Measurements from ENCODE around the gene NHLH1.

The NHLH1 gene

DNA sequence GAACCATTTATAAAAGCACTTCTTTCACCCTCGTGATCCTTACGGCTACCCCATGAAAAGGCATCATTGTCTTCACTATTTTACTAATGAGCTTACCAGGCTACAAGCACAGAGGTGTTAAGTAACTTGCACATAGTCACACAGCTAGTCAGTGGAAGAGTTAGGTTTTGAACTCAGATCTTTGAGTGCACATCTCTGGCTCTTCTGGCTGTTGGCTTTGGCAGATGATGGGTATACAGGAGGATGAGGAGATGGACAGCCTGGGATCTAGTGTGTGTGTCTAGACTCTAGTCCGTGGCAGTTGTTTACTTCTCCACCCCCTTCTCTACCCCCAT, 45.1 kb downstream of the NHLH1 start:
- no peak for DNase-seq (ENCODE audit: low spot score)

DNA sequence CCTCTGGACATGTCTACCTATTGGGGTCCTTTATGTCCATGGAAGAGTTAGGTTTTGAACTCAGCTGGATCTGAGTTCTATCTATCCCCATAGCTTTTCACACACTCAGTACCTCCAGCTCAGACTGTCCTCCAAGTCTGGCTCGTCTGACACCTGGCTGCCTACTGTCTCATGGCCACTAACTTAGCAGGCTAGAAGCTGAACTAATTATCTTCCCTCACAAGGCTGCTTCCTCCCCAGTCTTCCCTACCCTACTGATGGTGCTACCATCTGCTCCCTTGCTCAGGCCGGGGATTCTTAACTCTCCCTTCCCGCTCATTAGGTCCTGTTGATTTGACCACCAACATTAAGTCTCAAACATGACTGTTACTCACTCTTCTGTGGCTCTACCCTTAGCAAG, 46.8 kb downstream of the NHLH1 start:
- DNase-seq (ENCODE audit: low spot score) = no peak

DNA sequence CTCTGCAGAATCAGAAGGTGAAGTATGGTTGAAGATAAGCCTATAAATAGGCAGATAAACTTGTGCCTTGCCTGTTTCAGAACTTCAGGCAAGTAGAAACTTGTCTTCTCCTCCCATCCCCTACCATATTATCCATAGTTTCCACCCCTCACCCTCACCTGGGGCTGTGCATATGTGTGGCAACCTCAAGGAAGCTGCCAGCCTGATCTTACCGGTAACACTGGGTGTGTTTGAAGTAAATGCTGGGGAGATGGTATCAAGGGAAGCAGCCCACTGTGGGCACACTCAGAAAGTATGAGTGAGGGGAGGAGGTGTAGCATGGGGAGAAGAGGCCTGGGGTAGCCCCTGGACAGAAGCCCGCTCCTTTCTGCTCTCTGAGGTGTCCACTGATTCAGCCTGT, 48.0 kb downstream of the NHLH1 start:
- DNase-seq (ENCODE audit: low spot score) = no peak

DNA sequence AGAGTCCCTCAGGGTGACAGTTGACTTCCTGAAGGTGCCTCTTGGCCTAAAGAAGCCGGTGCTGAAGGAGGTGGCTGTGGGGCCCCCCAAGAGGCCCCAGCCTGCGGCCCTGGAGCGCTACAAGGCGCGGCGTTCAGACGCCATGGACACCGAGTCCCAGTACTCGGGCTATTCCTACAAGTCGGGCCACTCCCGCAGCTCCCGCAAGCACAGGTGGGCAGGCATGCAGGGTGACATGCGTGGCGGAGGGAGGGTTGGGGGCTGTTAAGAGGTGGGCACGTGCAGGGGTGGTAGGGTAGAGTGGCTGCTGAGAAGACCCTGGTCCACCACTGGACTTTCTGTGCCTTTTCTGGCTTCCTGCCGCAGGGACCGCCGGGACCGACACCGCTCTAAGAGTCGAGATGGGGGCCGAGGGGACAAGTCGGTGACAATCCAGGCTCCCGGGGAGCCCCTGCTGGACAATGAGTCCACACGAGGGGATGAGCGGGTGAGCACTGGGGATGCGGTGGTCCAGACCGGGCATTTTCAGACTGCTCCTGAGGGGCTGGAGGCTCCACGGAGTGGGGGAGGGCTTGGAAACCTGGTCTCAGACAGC, 48.9 kb downstream of the NHLH1 start:
- no peak for DNase-seq (ENCODE audit: low spot score)

DNA sequence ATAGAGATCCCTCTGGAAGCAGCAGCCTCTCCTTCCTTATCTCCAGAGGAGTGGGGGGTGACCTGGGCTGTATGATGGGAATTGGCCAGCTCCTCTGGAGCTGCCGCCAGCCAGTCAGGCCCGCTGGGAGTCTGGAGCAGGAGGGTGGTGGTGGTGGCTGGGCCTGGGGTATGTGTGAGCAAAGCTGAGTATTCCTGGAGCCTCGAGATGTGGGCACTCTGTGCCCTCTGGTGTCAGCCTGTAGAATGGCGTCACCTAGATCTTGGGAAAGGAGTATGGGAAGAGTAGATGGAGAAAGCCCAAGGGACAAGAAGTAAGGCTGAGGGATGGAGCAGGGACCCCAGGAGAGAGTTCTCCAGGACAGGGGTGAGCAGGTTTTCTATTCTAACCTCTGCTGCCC, 49.5 kb downstream of the NHLH1 start:
- DNase-seq (ENCODE audit: low spot score) = peak; percentile 32

DNA sequence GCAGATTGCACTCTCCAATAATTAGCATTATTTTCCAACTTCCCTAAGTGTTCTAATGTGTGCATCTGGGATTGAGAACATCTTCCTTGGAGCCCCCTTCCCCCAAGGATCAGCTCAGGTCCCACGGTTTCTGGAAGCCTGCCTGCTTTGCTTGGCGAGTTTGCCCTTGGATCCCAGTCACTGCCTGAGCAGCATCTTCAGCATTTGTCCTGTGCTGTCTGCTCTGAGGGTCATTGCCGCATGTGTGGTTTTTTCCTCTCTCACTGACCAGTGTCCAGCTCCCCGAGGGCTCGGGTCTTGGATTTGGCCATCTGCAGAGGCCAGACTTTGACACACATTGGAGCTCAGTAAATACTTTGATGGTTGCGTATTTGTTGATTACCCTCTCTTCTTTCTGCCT, 51.6 kb downstream of the NHLH1 start:
- no peak for DNase-seq (ENCODE audit: low spot score)

DNA sequence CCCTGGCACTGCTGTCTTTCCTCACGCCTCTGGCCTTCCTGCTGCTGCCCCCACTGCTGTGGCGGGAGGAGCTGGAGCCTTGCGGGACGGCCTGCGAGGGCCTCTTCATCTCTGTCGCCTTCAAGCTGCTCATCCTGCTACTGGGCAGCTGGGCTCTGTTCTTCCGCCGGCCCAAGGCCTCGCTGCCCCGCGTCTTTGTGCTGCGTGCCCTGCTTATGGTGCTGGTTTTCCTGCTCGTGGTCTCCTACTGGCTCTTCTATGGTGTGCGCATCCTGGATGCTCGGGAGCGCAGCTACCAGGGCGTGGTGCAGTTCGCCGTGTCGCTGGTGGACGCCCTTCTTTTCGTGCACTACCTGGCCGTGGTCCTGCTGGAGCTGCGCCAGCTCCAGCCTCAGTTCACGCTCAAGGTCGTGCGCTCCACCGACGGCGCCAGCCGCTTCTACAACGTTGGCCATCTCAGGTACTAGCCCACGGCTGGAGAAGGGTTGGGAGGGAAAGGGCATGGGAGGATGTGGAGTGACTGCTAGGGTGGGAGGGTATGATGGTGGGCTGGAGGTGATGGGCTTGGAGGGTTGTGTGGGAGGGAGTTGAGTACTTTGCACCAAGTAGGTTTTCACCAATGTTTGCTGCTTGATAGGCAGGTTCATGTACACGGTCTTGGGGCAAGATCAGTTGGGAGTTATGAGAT, 52.4 kb downstream of the NHLH1 start:
- DNase-seq (ENCODE audit: low spot score) = no peak

DNA sequence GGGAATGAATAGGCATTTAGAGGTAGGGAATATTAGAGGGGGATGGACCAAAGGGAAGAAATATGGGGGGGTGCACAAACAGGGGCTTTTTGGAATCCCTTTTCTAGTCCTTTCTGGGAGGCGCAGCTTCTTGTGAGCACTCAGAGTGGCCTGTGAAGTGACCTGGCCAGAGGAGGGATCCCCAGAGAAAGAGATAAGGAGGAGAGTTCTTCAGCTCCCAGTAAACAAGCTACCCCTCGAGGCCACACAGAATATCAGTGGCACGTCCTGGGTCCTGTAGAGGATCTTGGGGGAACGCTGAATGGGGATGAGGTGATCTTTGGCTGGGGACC, 52.9 kb downstream of the NHLH1 start:
- DNase-seq (ENCODE audit: low spot score) = no peak

DNA sequence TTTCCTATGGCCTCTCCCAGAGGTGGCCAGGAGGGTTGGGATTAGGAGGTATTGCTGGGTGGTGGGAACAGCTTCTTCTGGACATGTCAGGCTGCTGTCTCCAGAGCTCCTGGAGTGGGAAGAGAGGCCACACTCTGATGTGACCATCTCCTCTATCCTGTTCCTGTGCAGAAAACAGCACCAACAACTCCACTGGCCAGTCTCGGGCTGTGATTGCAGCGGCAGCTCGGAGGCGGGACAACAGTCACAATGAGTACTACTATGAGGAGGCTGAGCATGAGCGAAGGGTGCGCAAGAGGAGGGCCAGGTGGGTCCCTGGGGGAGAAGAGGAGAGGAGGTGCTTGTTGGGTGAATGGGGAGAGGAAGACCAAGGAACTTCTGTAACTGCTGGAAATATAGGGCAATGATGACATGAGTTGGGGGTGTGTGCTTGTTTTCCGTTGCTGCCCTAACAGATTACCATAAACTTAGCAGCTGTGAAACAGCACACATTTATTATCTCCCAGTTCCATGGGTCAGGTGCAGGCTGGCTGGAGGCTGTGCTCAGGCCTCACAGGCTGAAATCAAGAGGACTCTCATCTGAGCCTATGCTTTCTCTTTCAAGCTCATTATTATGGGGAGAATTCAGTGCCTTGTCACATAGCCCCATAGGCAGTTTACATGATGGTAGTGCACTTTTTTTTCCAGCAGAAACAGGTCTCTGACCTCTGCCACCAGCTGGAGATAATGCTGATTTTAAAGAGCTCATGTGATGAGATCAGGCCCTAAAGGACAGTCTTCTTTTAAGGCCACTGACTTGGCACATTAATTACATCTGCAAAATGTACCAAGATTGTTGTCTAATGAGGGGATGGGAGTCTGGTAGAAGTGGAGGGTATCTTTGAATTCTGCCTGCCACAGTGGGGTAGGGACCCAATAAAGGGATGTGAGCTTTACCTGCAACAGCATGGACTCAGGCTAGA, 54.3 kb downstream of the NHLH1 start:
- no peak for DNase-seq (ENCODE audit: low spot score)

DNA sequence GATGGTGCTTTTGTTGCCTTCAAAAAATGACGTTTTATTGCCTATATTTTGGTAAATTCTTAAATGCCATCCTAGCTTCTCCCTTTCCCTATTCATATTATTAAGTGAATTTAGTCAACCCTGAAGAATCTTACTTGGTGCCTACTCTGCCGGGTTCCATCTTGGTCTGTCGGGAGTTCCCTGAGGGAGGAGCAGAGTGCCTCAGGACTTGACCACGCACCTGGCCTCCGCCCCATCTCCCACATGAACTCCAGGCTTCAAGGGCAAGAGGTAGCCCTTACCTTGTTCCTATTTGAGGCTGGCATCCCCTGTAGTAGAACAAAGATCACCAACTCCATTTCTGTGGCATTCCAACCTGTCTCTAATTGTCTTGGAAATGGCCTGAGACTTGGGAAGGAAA, 55.0 kb downstream of the NHLH1 start:
- no peak for DNase-seq (ENCODE audit: low spot score)

All from kidney capillary endothelial cell (primary cell).